Loucy (cell line): Measurements from ENCODE around the gene ITPRIP.

ENCODE experiments used
- H2AFZ ChIP-seq: fragments of 200-600 bp; sonication (generic); 2 replicates; pipeline ENCODE4 v1.6.0; 2016; ENCODE audit warnings: antibody characterized with exemption, mild to moderate bottlenecking, low read length, moderate library complexity
- H3F3A ChIP-seq: fragments of 200-600 bp; 2 replicates; pipeline ENCODE4 v1.6.0; 2016; ENCODE audit warnings: antibody characterized with exemption, low read depth, mild to moderate bottlenecking
- H3K27me3 ChIP-seq: fragments of 200-600 bp; sonication (generic); 2 replicates; pipeline ENCODE4 v1.6.1; 2014; ENCODE audit warnings: low read length, mild to moderate bottlenecking; ENCODE audit not compliant: insufficient read depth, poor library complexity, severe bottlenecking
- H3K36me3 ChIP-seq: fragments of 200-600 bp; sonication (generic); 2 replicates; pipeline ENCODE4 v1.6.1; 2016; ENCODE audit warnings: low read length; ENCODE audit not compliant: insufficient read depth
- H3K4me1 ChIP-seq: fragments of 200-600 bp; sonication (generic); 2 replicates; pipeline ENCODE4 v1.5.1; 2014; ENCODE audit warnings: low read length, mild to moderate bottlenecking; ENCODE audit not compliant: insufficient read depth, poor library complexity, severe bottlenecking
- H3K4me2 ChIP-seq: fragments of 200-600 bp; sonication (generic); 2 replicates; pipeline ENCODE4 v1.6.0; 2014; ENCODE audit warnings: antibody characterized with exemption, low read length, low read depth, mild to moderate bottlenecking; ENCODE audit not compliant: poor library complexity, severe bottlenecking
- H3K4me3 ChIP-seq: fragments of 200-600 bp; sonication (generic); 2 replicates; pipeline ENCODE4 v1.5.1; 2014; ENCODE audit warnings: low read length, mild to moderate bottlenecking, mixed read lengths; ENCODE audit not compliant: poor library complexity, severe bottlenecking
- H3K79me2 ChIP-seq: fragments of 200-600 bp; sonication (generic); 2 replicates; pipeline ENCODE4 v1.6.1; 2014; ENCODE audit warnings: low read length; ENCODE audit not compliant: insufficient read depth
- H3K9ac ChIP-seq: fragments of 200-600 bp; sonication (generic); 2 replicates; pipeline ENCODE4 v1.6.0; 2014; ENCODE audit warnings: mild to moderate bottlenecking, low read depth, low read length, moderate library complexity; ENCODE audit not compliant: poor library complexity, severe bottlenecking
- H3K9me2 ChIP-seq: fragments of 200-600 bp; sonication (generic); replicated peaks from 2 replicates; pipeline ENCODE4 v1.6.1; 2016; ENCODE audit warnings: low read depth, low read length, mixed read lengths
- H3K9me3 ChIP-seq: fragments of 200-600 bp; sonication (generic); 2 replicates; pipeline ENCODE4 v1.6.1; 2014; ENCODE audit warnings: mild to moderate bottlenecking, antibody characterized with exemption, low read length, low read depth; ENCODE audit not compliant: insufficient read depth
- H4K20me1 ChIP-seq: fragments of 200-600 bp; sonication (generic); 2 replicates; pipeline ENCODE4 v1.6.0; 2014; ENCODE audit warnings: antibody characterized with exemption, low read length, mild to moderate bottlenecking; ENCODE audit not compliant: insufficient read depth, poor library complexity, severe bottlenecking
- CTCF ChIP-seq: fragments of 200-600 bp; sonication (generic); conservative IDR thresholded peaks from 2 replicates; pipeline ENCODE4 v1.5.1; 2014; ENCODE audit warnings: mild to moderate bottlenecking, antibody characterized with exemption, low read length
- EZH2phosphoT487 ChIP-seq: fragments of 200-600 bp; IDR thresholded peaks from 2 replicates; pipeline ENCODE4 v1.6.1; 2018; ENCODE audit warnings: antibody characterized with exemption, mild to moderate bottlenecking, moderate library complexity, borderline replicate concordance

The ITPRIP gene

DNA sequence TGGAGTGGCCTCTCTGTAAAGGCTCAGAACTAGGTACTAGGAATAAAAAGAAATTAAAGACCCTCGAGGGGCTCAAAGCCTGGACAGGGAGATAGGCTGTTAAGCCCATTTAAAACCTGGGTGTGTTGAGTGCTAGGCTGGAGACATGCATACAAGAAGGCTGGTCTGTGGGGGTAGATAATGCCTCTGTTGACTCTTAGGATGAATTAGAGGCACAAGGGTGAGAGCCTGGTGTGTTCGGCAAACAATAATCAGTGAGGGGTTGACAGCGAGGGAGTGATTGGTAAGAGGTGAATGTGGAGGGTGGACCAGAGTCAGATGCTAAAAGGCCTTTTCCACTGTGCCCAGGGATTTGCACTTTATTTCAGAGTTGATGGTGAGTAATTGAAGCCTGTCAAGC lies 56.6 kb downstream of the ITPRIP start:
- Histone ChIP-seq H3K9ac (no peak overlapping the region), H3F3A (no peaks in the 10 kb centered on the region), H3K4me2 (no peak overlapping the region), H2AFZ (no peak overlapping the region), H3K9me2 (no peaks in the 10 kb centered on the region), H3K27me3 (no peaks in the 10 kb centered on the region), H3K4me1 (no peaks in the 10 kb centered on the region), H3K4me3 (no peak overlapping the region), H4K20me1 (no peaks in the 10 kb centered on the region), H3K9me3 (no peaks in the 10 kb centered on the region), H3K79me2 (no peaks in the 10 kb centered on the region), H3K36me3 (no peaks in the 10 kb centered on the region)
- TF ChIP-seq EZH2phosphoT487 (no peak), CTCF (no peak)

DNA sequence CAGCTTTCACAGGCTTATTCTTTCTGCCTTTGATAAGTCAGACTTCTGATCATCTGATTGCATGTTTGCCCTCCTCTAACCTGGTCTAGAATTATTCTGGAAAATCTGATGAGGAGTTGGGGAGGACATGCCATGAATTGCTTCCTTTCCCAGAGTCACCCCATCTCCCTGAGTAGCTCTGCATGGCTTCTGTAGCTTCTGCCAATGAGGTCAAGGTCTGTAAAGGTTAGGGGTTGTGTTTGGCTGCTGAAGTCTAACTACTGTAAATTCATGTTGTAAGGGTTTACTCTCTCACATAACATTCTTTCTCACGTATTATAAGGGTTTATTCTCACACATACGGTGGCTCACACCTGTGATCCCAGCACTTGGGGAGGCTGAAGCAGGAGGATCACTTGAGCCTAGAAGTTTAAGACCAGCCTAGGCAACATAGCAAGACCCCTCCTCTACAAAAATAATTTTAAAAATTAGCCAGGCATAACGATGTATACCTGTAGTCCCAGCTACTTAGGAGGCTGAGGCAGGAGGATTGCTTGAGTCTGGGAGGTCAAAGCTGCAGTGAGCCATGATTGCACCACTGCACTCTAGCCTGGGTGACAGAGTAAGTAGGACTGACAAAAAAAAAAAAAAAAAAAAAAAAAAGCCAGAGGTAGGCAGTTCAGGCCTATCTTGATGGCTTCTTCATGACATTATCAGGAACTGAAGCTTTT lies 58.6 kb downstream of the ITPRIP start:
- H3F3A ChIP-seq: no peaks in the 10 kb centered on the region
- no peak overlapping the region for H2AFZ ChIP-seq
- H3K36me3 ChIP-seq: no peaks in the 10 kb centered on the region
- H3K27me3 ChIP-seq: no peaks in the 10 kb centered on the region
- H3K9me3 ChIP-seq: no peaks in the 10 kb centered on the region
- H3K9ac ChIP-seq: no peak overlapping the region
- TF ChIP-seq EZH2phosphoT487 (no peak), CTCF (no peak)
- no peak overlapping the region for H3K4me3 ChIP-seq
- H3K4me2 ChIP-seq: no peak overlapping the region
- no peaks in the 10 kb centered on the region for H3K79me2 ChIP-seq
- H3K4me1 ChIP-seq: no peaks in the 10 kb centered on the region
- no peaks in the 10 kb centered on the region for H3K9me2 ChIP-seq
- no peaks in the 10 kb centered on the region for H4K20me1 ChIP-seq

DNA sequence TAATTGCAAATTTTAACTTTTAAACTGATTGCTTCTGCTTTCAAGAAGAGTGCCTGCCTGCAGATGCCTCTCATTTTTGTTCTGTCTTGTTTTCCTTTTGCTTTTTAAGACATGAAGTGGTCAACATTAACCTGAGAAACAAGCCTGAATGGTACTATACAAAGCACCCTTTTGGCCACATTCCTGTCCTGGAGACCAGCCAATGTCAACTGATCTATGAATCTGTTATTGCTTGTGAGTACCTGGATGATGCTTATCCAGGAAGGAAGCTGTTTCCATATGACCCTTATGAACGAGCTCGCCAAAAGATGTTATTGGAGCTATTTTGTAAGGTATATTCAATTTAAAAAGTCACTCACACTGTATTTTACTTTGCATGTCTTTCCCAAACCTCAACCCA lies 60.5 kb downstream of the ITPRIP start:
- Histone ChIP-seq H3K36me3 (no peaks in the 10 kb centered on the region), H4K20me1 (no peaks in the 10 kb centered on the region), H3K27me3 (no peaks in the 10 kb centered on the region), H3F3A (no peaks in the 10 kb centered on the region), H3K9ac (no peak overlapping the region), H3K4me2 (no peak overlapping the region), H3K9me2 (no peaks in the 10 kb centered on the region), H3K4me1 (no peaks in the 10 kb centered on the region), H3K79me2 (no peaks in the 10 kb centered on the region), H2AFZ (no peak overlapping the region), H3K9me3 (no peaks in the 10 kb centered on the region), H3K4me3 (no peak overlapping the region)
- no peak for TF ChIP-seq EZH2phosphoT487
- no peak for TF ChIP-seq CTCF
